Activated CD8-positive, alpha-beta T cell treated with anti-CD3 and anti-CD28 coated beads for 36 hours (primary cell): ENCODE results near the gene ADCY5. TPM values are rescaled to one million over a fixed set of nuclear protein-coding genes. Genes with fewer than 3 reads are reported as not detected.

ENCODE experiments used
- ATAC-seq: fragments of 200-7000 bp; cut with Tn5 transposase; one replicate; pipeline ENCODE4 v1.10.0; 2021; ENCODE audit warnings: mild to moderate bottlenecking, moderate library complexity
- CTCF ChIA-PET: fragments of 350-600 bp; sonication (Branson Sonifier 250); formaldehyde crosslinking; loops from one replicate; lab custom pipeline; 2021; ENCODE audit warnings: antibody characterized with exemption; lab: Charles Lee
- POLR2A ChIA-PET: fragments of 350-600 bp; sonication (Branson Sonifier 250); formaldehyde crosslinking; loops from one replicate; lab custom pipeline; 2021; ENCODE audit warnings: antibody characterized with exemption; lab: Charles Lee
- DNase-seq: peaks from one replicate; pipeline ENCODE4 v3.0.0-alpha.2; 2020
- H3K27ac Mint-ChIP-seq: one replicate; pipeline ENCODE4 v1.8.0; 2021; ENCODE audit warnings: mild to moderate bottlenecking, mixed read lengths
- H3K27me3 Mint-ChIP-seq: one replicate; pipeline ENCODE4 v1.8.0; 2021; ENCODE audit warnings: mixed read lengths
- H3K36me3 Mint-ChIP-seq: one replicate; pipeline ENCODE4 v1.8.0; 2021; ENCODE audit warnings: low read depth, mixed read lengths
- H3K4me1 Mint-ChIP-seq: one replicate; pipeline ENCODE4 v1.8.0; 2021; ENCODE audit warnings: low read depth, mixed read lengths
- H3K4me3 Mint-ChIP-seq: one replicate; pipeline ENCODE4 v1.8.0; 2021; ENCODE audit warnings: mild to moderate bottlenecking, moderate library complexity, mixed read lengths
- H3K9me3 Mint-ChIP-seq: one replicate; pipeline ENCODE4 v1.8.0; 2021; ENCODE audit warnings: mixed read lengths
- CTCF ChIP-seq: fragments of 200-600 bp; IDR thresholded peaks from one replicate; pipeline ENCODE4 v1.8.0; 2022; ENCODE audit warnings: antibody characterized with exemption, mild to moderate bottlenecking
- intact Hi-C: fragments of 100-400 bp; cut with micrococcal nuclease; formaldehyde crosslinking; loops from one replicate; pipeline ENCODE4 v1.10.0; 2022
- total RNA-seq, 2 experiments: library from RNA; stranded (reverse); gene quantifications; one replicate each; pipeline ENCODE4 v1.2.3, GENCODE V29; 2021

Gene ADCY5
- total RNA-seq, 2 experiments from 2014 or later = not detected

GRCh38 chr3:123320221-123320620 is 128.7 kb downstream of the ADCY5 start:
- CTCF ChIA-PET = interaction anchor here (1.0 kb wide), 1 partner anchor 12 kb away, joined by 3 read pairs; no protein-coding TSS in a partner anchor
- H3K27me3 Mint-ChIP-seq = peaks cover 4% of the 10 kb centered on the region
- H3K36me3 Mint-ChIP-seq = no peaks in the 10 kb centered on the region
- H3K4me1 Mint-ChIP-seq = no peaks in the 10 kb centered on the region
- TF ChIP-seq CTCF = no peak
- POLR2A ChIA-PET = no interaction called here
- no peaks in the 10 kb centered on the region for H3K9me3 Mint-ChIP-seq
- intact Hi-C loops = no loop called here
- DNase-seq (no peak), ATAC-seq (no peak)
- H3K27ac Mint-ChIP-seq = no peak overlapping the region
- no peak overlapping the region for H3K4me3 Mint-ChIP-seq

GRCh38 chr3:123319760-123320159 is 129.1 kb downstream of the ADCY5 start:
- ATAC-seq (no peak), DNase-seq (no peak)
- POLR2A ChIA-PET = no interaction called here
- no peak for TF ChIP-seq CTCF
- CTCF ChIA-PET = interaction anchor here (1.0 kb wide), 1 partner anchor 12 kb away, joined by 3 read pairs; no protein-coding TSS in a partner anchor
- intact Hi-C loops = no loop called here
- H3K36me3 Mint-ChIP-seq = no peaks in the 10 kb centered on the region
- no peaks in the 10 kb centered on the region for H3K4me1 Mint-ChIP-seq
- no peaks in the 10 kb centered on the region for H3K9me3 Mint-ChIP-seq
- peaks cover 4% of the 10 kb centered on the region for H3K27me3 Mint-ChIP-seq
- no peak overlapping the region for H3K4me3 Mint-ChIP-seq
- H3K27ac Mint-ChIP-seq = no peak overlapping the region

GRCh38 chr3:123318374-123318773 is 130.5 kb downstream of the ADCY5 start:
- Mint-ChIP-seq H3K27ac (no peak overlapping the region), H3K4me1 (no peaks in the 10 kb centered on the region), H3K36me3 (no peaks in the 10 kb centered on the region), H3K4me3 (no peak overlapping the region), H3K9me3 (no peaks in the 10 kb centered on the region), H3K27me3 (peaks cover 4% of the 10 kb centered on the region)
- ATAC-seq (no peak), DNase-seq (no peak)
- intact Hi-C loops = no loop called here
- CTCF ChIA-PET = no interaction called here
- POLR2A ChIA-PET = no interaction called here
- TF ChIP-seq CTCF = no peak

- Mint-ChIP-seq H3K9me3 (no peaks in the 10 kb centered on the region), H3K36me3 (no peaks in the 10 kb centered on the region), H3K4me3 (no peak overlapping the region), H3K4me1 (no peaks in the 10 kb centered on the region), H3K27me3 (peaks cover 4% of the 10 kb centered on the region), H3K27ac (no peak overlapping the region)
- POLR2A ChIA-PET = no interaction called here
- TF ChIP-seq CTCF = no peak
- DNase-seq = no peak
- no peak for ATAC-seq
- intact Hi-C loops = no loop called here
- CTCF ChIA-PET = no interaction called here
These were observed 131.2 kb downstream of the ADCY5 start for GRCh38 chr3:123317716-123318115.

- ATAC-seq (no peak), DNase-seq (no peak)
- POLR2A ChIA-PET = no interaction called here
- TF ChIP-seq CTCF = no peak
- intact Hi-C loops = no loop called here
- CTCF ChIA-PET = interaction anchor here (1.2 to 1.5 kb wide), 2 partner anchors 9 to 244 kb away, joined by 3 read pairs; no protein-coding TSS in a partner anchor
- Mint-ChIP-seq H3K36me3 (no peaks in the 10 kb centered on the region), H3K27me3 (peaks cover 4% of the 10 kb centered on the region), H3K27ac (no peak overlapping the region), H3K9me3 (no peaks in the 10 kb centered on the region), H3K4me1 (no peaks in the 10 kb centered on the region), H3K4me3 (no peak overlapping the region)
These were observed 133.7 kb downstream of the ADCY5 start for GRCh38 chr3:123315271-123315595.
